SW480 (cell line): ENCODE results near the gene USP2.

Source experiments
- DNase-seq: peaks from one replicate; pipeline ENCODE4 v3.0.0-alpha.2; 2016; ENCODE audit warnings: low spot score

Gene USP2

GRCh38 chr11:119363081-119363850 is 18.2 kb downstream of the USP2 start:
- DNase-seq = no peak

- DNase-seq = no peak
Measured at GRCh38 chr11:119362741-119363080, 18.8 kb downstream of the USP2 start.

GRCh38 chr11:119361941-119362725 is 19.4 kb downstream of the USP2 start:
- DNase-seq = no peak

GRCh38 chr11:119361056-119361787 is 20.3 kb downstream of the USP2 start:
- DNase-seq = peak; percentile 65

GRCh38 chr11:119359365-119360214 is 21.9 kb downstream of the USP2 start:
- no peak for DNase-seq

- no peak for DNase-seq
Measured at GRCh38 chr11:119357074-119357473, 24.4 kb downstream of the USP2 start.

- DNase-seq = peak; percentile 80
Measured at GRCh38 chr11:119356349-119357031, 25.0 kb downstream of the USP2 start.

- DNase-seq = no peak
Measured at GRCh38 chr11:119355091-119355843, 26.2 kb downstream of the USP2 start.

GRCh38 chr11:119352857-119353260 is 28.6 kb downstream of the USP2 start:
- DNase-seq = no peak

- no peak for DNase-seq
Measured at GRCh38 chr11:119351232-119351631, 30.3 kb downstream of the USP2 start.

GRCh38 chr11:119350302-119350701 is 31.2 kb downstream of the USP2 start:
- DNase-seq = no peak

- DNase-seq = no peak
Measured at GRCh38 chr11:119347940-119348605, 33.4 kb downstream of the USP2 start.

- DNase-seq = no peak
Measured at GRCh38 chr11:119347242-119347641, 34.2 kb downstream of the USP2 start.

- DNase-seq = no peak
Measured at GRCh38 chr11:119346605-119347004, 34.9 kb downstream of the USP2 start, which contains the start of gene MFRP. Gene MFRP (minus strand): TSS chr11:119346705. CDS start chr11:119346513, 192 bp downstream.

- DNase-seq = no peak
Measured at GRCh38 chr11:119345685-119346084, 35.8 kb downstream of the USP2 start.

GRCh38 chr11:119344291-119345010 is 37.0 kb downstream of the USP2 start:
- no peak for DNase-seq

GRCh38 chr11:119343726-119344125 is 37.8 kb downstream of the USP2 start:
- DNase-seq = no peak

- no peak for DNase-seq
Measured at GRCh38 chr11:119342362-119343130, 38.9 kb downstream of the USP2 start.

GRCh38 chr11:119342023-119342300 is 39.5 kb downstream of the USP2 start:
- no peak for DNase-seq
